Mesenchymal stem cell (in vitro differentiated cells and primary cell): Measurements from ENCODE around the gene RAB6B.

Source experiments
- DNase-seq: peaks from one replicate; pipeline ENCODE4 v3.0.0-alpha.2; 2013
- H2AFZ ChIP-seq: one replicate; pipeline ENCODE4 v1.6.1; 2013; ENCODE audit warnings: low read depth, mild to moderate bottlenecking, control low read depth, inconsistent platforms, low read length, moderate library complexity
- H2AK5ac ChIP-seq: 2 replicates; pipeline ENCODE4 v1.6.1; 2013; ENCODE audit warnings: low read length, moderate library complexity, mild to moderate bottlenecking, inconsistent platforms; ENCODE audit not compliant: severe bottlenecking
- H2BK120ac ChIP-seq: one replicate; pipeline ENCODE4 v1.6.1; 2013; ENCODE audit warnings: low read depth, mild to moderate bottlenecking, inconsistent platforms, low read length, moderate library complexity
- H2BK12ac ChIP-seq, 2 experiments: one replicate each; pipeline ENCODE4 v1.6.1; 2013; ENCODE audit warnings: inconsistent platforms in 2 of 2, low read length in 2 of 2, mild to moderate bottlenecking in 2 of 2, moderate library complexity in 2 of 2, control low read depth in 1 of 2
- H2BK15ac ChIP-seq: one replicate; pipeline ENCODE4 v1.6.1; 2013; ENCODE audit warnings: mild to moderate bottlenecking, low read depth, inconsistent platforms; ENCODE audit not compliant: poor library complexity, severe bottlenecking
- H2BK5ac ChIP-seq: 2 replicates; pipeline ENCODE4 v1.6.1; 2013; ENCODE audit warnings: low read depth, mild to moderate bottlenecking, low read length, control low read depth, inconsistent platforms; ENCODE audit not compliant: poor library complexity, severe bottlenecking
- H3K14ac ChIP-seq, 2 experiments: one replicate each; pipeline ENCODE4 v1.6.1; 2013; ENCODE audit warnings: inconsistent platforms in 2 of 2, low read length in 2 of 2, control low read depth in 1 of 2, mild to moderate bottlenecking in 1 of 2, moderate library complexity in 1 of 2
- H3K18ac ChIP-seq, 2 experiments: one replicate each; pipeline ENCODE4 v1.6.1; 2013; ENCODE audit warnings: inconsistent platforms in 2 of 2, low read length in 2 of 2, control low read depth in 1 of 2, low read depth in 1 of 2, mild to moderate bottlenecking in 1 of 2
- H3K23ac ChIP-seq, 2 experiments: one replicate each; pipeline ENCODE4 v1.6.1; 2013; ENCODE audit warnings: inconsistent platforms in 2 of 2, low read length in 2 of 2, mild to moderate bottlenecking in 2 of 2, moderate library complexity in 2 of 2, control low read depth in 1 of 2
- H3K27ac ChIP-seq: 2 replicates; pipeline ENCODE4 v1.5.1; 2013; ENCODE audit warnings: mild to moderate bottlenecking, moderate library complexity, low read length, control low read depth, inconsistent platforms; ENCODE audit not compliant: poor library complexity, severe bottlenecking
- H3K27me3 ChIP-seq, 2 experiments: 2 replicates each; pipeline versions ENCODE4 v1.6.1 to v1.7.0; 2013; ENCODE audit warnings: low read length in 2 of 2, mild to moderate bottlenecking in 2 of 2, moderate library complexity in 2 of 2, control low read depth in 1 of 2, inconsistent platforms in 1 of 2; ENCODE audit not compliant: control insufficient read depth in 1 of 2, insufficient read depth in 1 of 2
- H3K36me3 ChIP-seq, 2 experiments: 2 replicates each; pipeline versions ENCODE4 v1.6.1 to v1.7.0; 2013; ENCODE audit warnings: low read length in 2 of 2, control low read depth in 1 of 2, inconsistent platforms in 1 of 2, low read depth in 1 of 2, mild to moderate bottlenecking in 1 of 2; ENCODE audit not compliant: insufficient read depth in 2 of 2, control insufficient read depth in 1 of 2
- H3K4ac ChIP-seq, 2 experiments: one replicate each; pipeline ENCODE4 v1.6.1; 2013; ENCODE audit warnings: inconsistent platforms in 2 of 2, low read length in 2 of 2, mild to moderate bottlenecking in 2 of 2, moderate library complexity in 2 of 2, control low read depth in 1 of 2, low read depth in 1 of 2
- H3K4me1 ChIP-seq: 2 replicates; pipeline ENCODE4 v1.6.1; 2013; ENCODE audit warnings: low read depth, low read length, control low read depth; ENCODE audit not compliant: control insufficient read depth, insufficient read depth
- H3K4me2 ChIP-seq: 2 replicates; pipeline ENCODE4 v1.6.1; 2013; ENCODE audit warnings: low read length, mild to moderate bottlenecking, inconsistent platforms; ENCODE audit not compliant: poor library complexity, severe bottlenecking
- H3K4me3 ChIP-seq, 2 experiments: 2 replicates each; pipeline versions ENCODE4 v1.5.1 to v1.7.0; 2013; ENCODE audit warnings: low read length in 2 of 2, mild to moderate bottlenecking in 2 of 2, control low read depth in 1 of 2, low read depth in 1 of 2; ENCODE audit not compliant: insufficient read depth in 1 of 2
- H3K79me1 ChIP-seq: replicated peaks from 2 replicates; pipeline ENCODE4 v1.6.1; 2013; ENCODE audit warnings: mild to moderate bottlenecking, control low read depth, low read length, inconsistent platforms; ENCODE audit not compliant: poor library complexity, severe bottlenecking
- H3K9ac ChIP-seq: 2 replicates; pipeline ENCODE4 v1.7.0; 2013; ENCODE audit warnings: mild to moderate bottlenecking, low read length, moderate library complexity
- H3K9me3 ChIP-seq: 2 replicates; pipeline ENCODE4 v1.7.0; 2013; ENCODE audit warnings: mild to moderate bottlenecking, low read length; ENCODE audit not compliant: control insufficient read depth
- H4K8ac ChIP-seq: one replicate; pipeline ENCODE4 v1.6.1; 2013; ENCODE audit warnings: inconsistent platforms, mild to moderate bottlenecking, low read length, moderate library complexity
- H4K91ac ChIP-seq: one replicate; pipeline ENCODE4 v1.6.1; 2013; ENCODE audit warnings: mild to moderate bottlenecking, low read length, inconsistent platforms
- WGBS: methylation state at CpG from one replicate; pipeline ENCODE4 v1.1.7; 2013; ENCODE audit warnings: mixed read lengths; 5-methylcytosine and 5-hydroxymethylcytosine counted together

RAB6B gene

GRCh38 chr3:133836497-133837158 lies 59.1 kb downstream of the RAB6B start:
- DNase-seq: no peak
- no peaks in the 10 kb centered on the region for H3K9me3 ChIP-seq
- H3K9ac ChIP-seq: no peak overlapping the region
- H3K4me2 ChIP-seq: no peak overlapping the region
- H2BK5ac ChIP-seq: no peak overlapping the region
- no peak overlapping the region for H4K8ac ChIP-seq
- H3K4me1 ChIP-seq: peaks cover 2% of the 10 kb centered on the region
- no peak overlapping the region for H2AFZ ChIP-seq
- H3K14ac ChIP-seq: peak overlapping the region in 1 of 2 experiments; percentile 57
- no peaks in the 10 kb centered on the region for H3K79me1 ChIP-seq
- H3K4me3 ChIP-seq: no peak overlapping the region
- no peak overlapping the region for H3K23ac ChIP-seq
- H2BK120ac ChIP-seq: no peak overlapping the region
- no peak overlapping the region for H2BK12ac ChIP-seq
- H3K18ac ChIP-seq: no peak overlapping the region
- peaks cover 9 to 11% of the 10 kb centered on the region in 2 experiments for H3K27me3 ChIP-seq
- no peak overlapping the region for H3K4ac ChIP-seq
- no peak overlapping the region for H2BK15ac ChIP-seq
- WGBS: 82% methylated on average over 6 of the region's 6 CpGs
- no peak overlapping the region for H2AK5ac ChIP-seq
- H3K36me3 ChIP-seq: peaks cover 0 to 31% of the 10 kb centered on the region in 2 experiments
- H3K27ac ChIP-seq: no peak overlapping the region
- no peak overlapping the region for H4K91ac ChIP-seq

- H2BK12ac ChIP-seq: no peak overlapping the region
- H3K4me1 ChIP-seq: peaks cover 2% of the 10 kb centered on the region
- H3K4me3 ChIP-seq: no peak overlapping the region
- no peak for DNase-seq
- no peak overlapping the region for H3K14ac ChIP-seq
- H3K27me3 ChIP-seq: peaks cover 4 to 11% of the 10 kb centered on the region in 2 experiments
- H2BK120ac ChIP-seq: no peak overlapping the region
- H3K4me2 ChIP-seq: no peak overlapping the region
- H3K23ac ChIP-seq: no peak overlapping the region
- H3K9me3 ChIP-seq: no peaks in the 10 kb centered on the region
- no peak overlapping the region for H3K4ac ChIP-seq
- WGBS: 93% methylated on average over 4 of the region's 4 CpGs
- H3K36me3 ChIP-seq: peaks cover 0 to 31% of the 10 kb centered on the region in 2 experiments
- H3K9ac ChIP-seq: no peak overlapping the region
- H2BK5ac ChIP-seq: no peak overlapping the region
- H2AFZ ChIP-seq: no peak overlapping the region
- no peak overlapping the region for H2BK15ac ChIP-seq
- no peak overlapping the region for H3K27ac ChIP-seq
- H3K79me1 ChIP-seq: no peaks in the 10 kb centered on the region
- no peak overlapping the region for H2AK5ac ChIP-seq
- no peak overlapping the region for H3K18ac ChIP-seq
- H4K91ac ChIP-seq: no peak overlapping the region
- H4K8ac ChIP-seq: no peak overlapping the region
These were observed 59.7 kb downstream of the RAB6B start for GRCh38 chr3:133835961-133836360.

- H3K9me3 ChIP-seq: no peaks in the 10 kb centered on the region
- H3K27me3 ChIP-seq: peaks cover 7 to 11% of the 10 kb centered on the region in 2 experiments
- H3K4ac ChIP-seq: no peak overlapping the region
- 93% methylated on average over 3 of the region's 3 CpGs for WGBS
- no peaks in the 10 kb centered on the region for H3K79me1 ChIP-seq
- no peak overlapping the region for H2BK15ac ChIP-seq
- no peak overlapping the region for H2BK12ac ChIP-seq
- no peak overlapping the region for H3K4me3 ChIP-seq
- H2BK120ac ChIP-seq: no peak overlapping the region
- H2AFZ ChIP-seq: no peak overlapping the region
- H3K9ac ChIP-seq: no peak overlapping the region
- peaks cover 2% of the 10 kb centered on the region for H3K4me1 ChIP-seq
- peak overlapping the region in 1 of 2 experiments; percentile 14 for H3K18ac ChIP-seq
- no peak overlapping the region for H2AK5ac ChIP-seq
- H3K36me3 ChIP-seq: peaks cover 0 to 31% of the 10 kb centered on the region in 2 experiments
- H2BK5ac ChIP-seq: no peak overlapping the region
- no peak for DNase-seq
- H4K91ac ChIP-seq: no peak overlapping the region
- H3K14ac ChIP-seq: peak overlapping the region in 1 of 2 experiments; percentile 14
- no peak overlapping the region for H4K8ac ChIP-seq
- no peak overlapping the region for H3K27ac ChIP-seq
- H3K23ac ChIP-seq: no peak overlapping the region
- no peak overlapping the region for H3K4me2 ChIP-seq
These were observed 60.3 kb downstream of the RAB6B start for GRCh38 chr3:133835418-133835743.

- WGBS: 95% methylated on average over 14 of the region's 14 CpGs
- no peaks in the 10 kb centered on the region for H3K79me1 ChIP-seq
- peak overlapping the region in 1 of 2 experiments; percentile 14 for H3K18ac ChIP-seq
- H2BK12ac ChIP-seq: no peak overlapping the region
- peak overlapping the region in 1 of 2 experiments; percentile 14 for H3K14ac ChIP-seq
- no peak overlapping the region for H4K91ac ChIP-seq
- no peak overlapping the region for H2BK120ac ChIP-seq
- H3K4ac ChIP-seq: no peak overlapping the region
- H3K9ac ChIP-seq: no peak overlapping the region
- no peak overlapping the region for H3K4me3 ChIP-seq
- no peak overlapping the region for H3K4me2 ChIP-seq
- peaks cover 0 to 31% of the 10 kb centered on the region in 2 experiments for H3K36me3 ChIP-seq
- H2BK15ac ChIP-seq: no peak overlapping the region
- H3K23ac ChIP-seq: no peak overlapping the region
- peaks cover 11 to 12% of the 10 kb centered on the region in 2 experiments for H3K27me3 ChIP-seq
- H2BK5ac ChIP-seq: no peak overlapping the region
- no peak overlapping the region for H2AFZ ChIP-seq
- H3K27ac ChIP-seq: no peak overlapping the region
- H2AK5ac ChIP-seq: no peak overlapping the region
- peaks cover 2% of the 10 kb centered on the region for H3K4me1 ChIP-seq
- H3K9me3 ChIP-seq: no peaks in the 10 kb centered on the region
- no peak overlapping the region for H4K8ac ChIP-seq
- DNase-seq: no peak
These were observed 60.9 kb downstream of the RAB6B start for GRCh38 chr3:133834621-133835417.
